Left renal pelvis (tissue), 4 donors: ENCODE measurements around the gene ASPHD1. TPM values are rescaled to one million over a fixed set of nuclear protein-coding genes. Genes with fewer than 3 reads are reported as not detected.
"Not testable (repeated sequence)": the region's sequence is repeated elsewhere in the genome, so short reads cannot be mapped to it uniquely, and the experiment has no call there.

Experiments
- DNase-seq, 4 donors: peaks; one replicate each; pipeline ENCODE4 v3.0.0-alpha.2; 2013; ENCODE audit warnings: low read depth in 4 of 4, low spot score in 3 of 4
- polyA plus RNA-seq, 4 donors: library from polyadenylated mRNA; unstranded; fragments of 120-200 nt; gene quantifications; one replicate each; pipeline ENCODE4 v1.2.1, GENCODE V29; 2013; ENCODE audit not compliant: insufficient read length in 4 of 4

Gene ASPHD1
- polyA plus RNA-seq, 4 donors: 0.34 to 1.0 (median 0.73) TPM

- no peak for DNase-seq
Observed at GRCh38 chr16:29927070-29927905, 27.0 kb downstream of the ASPHD1 start.

GRCh38 chr16:29931750-29932149 is 31.5 kb downstream of the ASPHD1 start:
- DNase-seq: not testable (repeated sequence)

GRCh38 chr16:29940656-29941055 is 40.4 kb downstream of the ASPHD1 start:
- no peak for DNase-seq

- peak in 3 of 4 donors; percentile 73 to 77 (median 77) for DNase-seq
Observed at GRCh38 chr16:29943846-29944799, 43.8 kb downstream of the ASPHD1 start.

- DNase-seq: no peak
Observed at GRCh38 chr16:29947897-29948296, 47.6 kb downstream of the ASPHD1 start.

- no peak for DNase-seq
Observed at GRCh38 chr16:29950806-29951461, 50.6 kb downstream of the ASPHD1 start.

- DNase-seq: no peak
Observed at GRCh38 chr16:29951625-29952365, 51.5 kb downstream of the ASPHD1 start.

Other genes with a start within 250 kb of the ASPHD1 start
- 1 to 10 TPM; 2.0 to 3.4 (median 2.4) TPM for gene SPN, start 237.2 kb upstream of the ASPHD1 start, polyA plus RNA-seq
- gene QPRT, start 221.3 kb upstream of the ASPHD1 start, polyA plus RNA-seq: 100 to 1,000 TPM in 3 of 4 donors, 10 to 100 TPM in 1; 89.1 to 190 (median 133) TPM
- under 1 TPM; 0.16 to 0.42 (median 0.26) TPM for gene C16orf54, start 154.5 kb upstream of the ASPHD1 start, polyA plus RNA-seq
- under 1 TPM in 1 of 4 donors, not detected in 3; 0.05 TPM for gene ZG16, start 122.2 kb upstream of the ASPHD1 start, polyA plus RNA-seq
- 10 to 100 TPM; 49.6 to 76.4 (median 67.0) TPM for gene KIF22, start 109.7 kb upstream of the ASPHD1 start, polyA plus RNA-seq
- gene MAZ, start 94.0 kb upstream of the ASPHD1 start, polyA plus RNA-seq: 100 to 1,000 TPM; 267 to 339 (median 293) TPM
- 10 to 100 TPM; 12.5 to 29.4 (median 20.6) TPM for gene PRRT2, start 88.3 kb upstream of the ASPHD1 start, polyA plus RNA-seq
- 10 to 100 TPM; 30.7 to 47.7 (median 37.8) TPM for gene PAGR1, start 84.3 kb upstream of the ASPHD1 start, polyA plus RNA-seq
- gene MVP, start 80.0 kb upstream of the ASPHD1 start, polyA plus RNA-seq: 10 to 100 TPM; 18.5 to 22.5 (median 18.9) TPM
- 100 to 1,000 TPM in 1 of 4 donors, 10 to 100 TPM in 3; 79.6 to 114 (median 96.8) TPM for gene CDIPT, start 37.3 kb upstream of the ASPHD1 start, polyA plus RNA-seq
- gene SEZ6L2, start 938 bp upstream of the ASPHD1 start, polyA plus RNA-seq: 10 to 100 TPM in 3 of 4 donors, 1 to 10 TPM in 1; 9.5 to 11.8 (median 10.9) TPM
- gene KCTD13, start 25.7 kb downstream of the ASPHD1 start, polyA plus RNA-seq: 10 to 100 TPM; 10.6 to 30.3 (median 14.7) TPM
- 100 to 1,000 TPM in 3 of 4 donors, 10 to 100 TPM in 1; 72.3 to 126 (median 103) TPM for gene TMEM219, start 61.6 kb downstream of the ASPHD1 start, polyA plus RNA-seq
- gene TAOK2, start 73.4 kb downstream of the ASPHD1 start, polyA plus RNA-seq: 10 to 100 TPM; 33.2 to 59.3 (median 39.4) TPM
- 10 to 100 TPM; 12.3 to 21.6 (median 15.9) TPM for gene HIRIP3, start 95.1 kb downstream of the ASPHD1 start, polyA plus RNA-seq
- 10 to 100 TPM; 37.1 to 65.6 (median 41.8) TPM for gene INO80E, start 95.8 kb downstream of the ASPHD1 start, polyA plus RNA-seq
- 1 to 10 TPM; 1.7 to 3.2 (median 2.6) TPM for gene DOC2A, start 110.5 kb downstream of the ASPHD1 start, polyA plus RNA-seq
- gene C16orf92, start 122.7 kb downstream of the ASPHD1 start, polyA plus RNA-seq: not detected
- 1 to 10 TPM in 2 of 4 donors, under 1 TPM in 2; 0.73 to 1.5 (median 1.0) TPM for gene TLCD3B, start 130.8 kb downstream of the ASPHD1 start, polyA plus RNA-seq
- gene ALDOA, start 165.3 kb downstream of the ASPHD1 start, polyA plus RNA-seq: 100 to 1,000 TPM; 238 to 605 (median 502) TPM
- gene PPP4C, start 175.5 kb downstream of the ASPHD1 start, polyA plus RNA-seq: 100 to 1,000 TPM in 1 of 4 donors, 10 to 100 TPM in 3; 63.3 to 107 (median 83.5) TPM
- gene TBX6, start 191.4 kb downstream of the ASPHD1 start, polyA plus RNA-seq: 1 to 10 TPM in 3 of 4 donors, under 1 TPM in 1; 0.50 to 2.0 (median 1.1) TPM
- 10 to 100 TPM; 51.7 to 78.4 (median 59.6) TPM for gene YPEL3, start 195.7 kb downstream of the ASPHD1 start, polyA plus RNA-seq
- 10 to 100 TPM in 2 of 4 donors, 1 to 10 TPM in 2; 7.5 to 17.5 (median 13.0) TPM for gene GDPD3, start 213.0 kb downstream of the ASPHD1 start, polyA plus RNA-seq
- gene MAPK3, start 222.7 kb downstream of the ASPHD1 start, polyA plus RNA-seq: 10 to 100 TPM; 75.8 to 93.6 (median 84.5) TPM